ENCODE results near the gene AHCY.
"Not testable (repeated sequence)": the region's sequence is repeated elsewhere in the genome, so short reads cannot be mapped to it uniquely, and the experiment has no call there.

The AHCY gene

GRCh38 chr20:34254979-34255378, 48.2 kb downstream of the AHCY start:
- FAIRE-seq: no peak
- no peak for TF ChIP-seq CTCF (IDR thresholded peaks at IDR 0.05; ENCODE audit: insufficient read depth, missing control alignments)
- DNase-seq (ENCODE audit: insufficient read length, low spot score): no peak

GRCh38 chr20:34252431-34253086, 50.6 kb downstream of the AHCY start:
- FAIRE-seq; DNase-seq (ENCODE audit: insufficient read length, low spot score): not testable (repeated sequence)

GRCh38 chr20:34251619-34252018, 51.5 kb downstream of the AHCY start:
- FAIRE-seq (no peak), DNase-seq (ENCODE audit: insufficient read length, low spot score) (no peak)
- no peak for TF ChIP-seq CTCF (IDR thresholded peaks at IDR 0.05; ENCODE audit: insufficient read depth, missing control alignments)

- DNase-seq (ENCODE audit: insufficient read length, low spot score) (no peak), FAIRE-seq (no peak)
- TF ChIP-seq CTCF (IDR thresholded peaks at IDR 0.05; ENCODE audit: insufficient read depth, missing control alignments): no peak
These were observed 53.1 kb downstream of the AHCY start for GRCh38 chr20:34250005-34250404.

- DNase-seq (ENCODE audit: insufficient read length, low spot score): no peak
- no peak for TF ChIP-seq CTCF (IDR thresholded peaks at IDR 0.05; ENCODE audit: insufficient read depth, missing control alignments)
- FAIRE-seq: no peak
These were observed 53.9 kb downstream of the AHCY start for GRCh38 chr20:34249291-34249690.

GRCh38 chr20:34246126-34246626, 57.0 kb downstream of the AHCY start:
- DNase-seq (ENCODE audit: insufficient read length, low spot score): no peak
- FAIRE-seq: no peak
- TF ChIP-seq CTCF (IDR thresholded peaks at IDR 0.05; ENCODE audit: insufficient read depth, missing control alignments): no peak

GRCh38 chr20:34243377-34243776, 59.8 kb downstream of the AHCY start:
- DNase-seq (ENCODE audit: insufficient read length, low spot score): no peak
- no peak for TF ChIP-seq CTCF (IDR thresholded peaks at IDR 0.05; ENCODE audit: insufficient read depth, missing control alignments)
- no peak for FAIRE-seq

Measured in D721Med (cell line).